ENCODE measurements around the gene POMGNT1.

- TF ChIP-seq POLR2AphosphoS5 (IDR thresholded peaks at IDR 0.05; ENCODE audit: low read depth, low read length) (no peak), POLR2A (IDR thresholded peaks at IDR 0.05; ENCODE audit: low read depth, low read length) (no peak), TAF1 (IDR thresholded peaks at IDR 0.05; ENCODE audit: low read depth, low read length) (no peak), POU2F2 (IDR thresholded peaks at IDR 0.05; ENCODE audit: low read depth, low read length) (no peak), SPI1 (IDR thresholded peaks at IDR 0.05; ENCODE audit: low read depth, low read length) (no peak)
Measured at GRCh38 chr1:46206399-46206798, 8.2 kb upstream of the POMGNT1 start.
